Testis (tissue), 3 donors: ENCODE data around the gene DNM3. TPM values are rescaled to one million over a fixed set of nuclear protein-coding genes. Genes with fewer than 3 reads are reported as not detected.

Experiments
- DNase-seq: peaks from one replicate; pipeline ENCODE4 v3.0.0-alpha.2; 2019
- H3K27ac ChIP-seq, 2 donors: fragments of 200-600 bp; sonication (generic); one replicate each; pipeline ENCODE4 v1.5.1; 2019
- H3K27me3 ChIP-seq: fragments of 200-600 bp; sonication (generic); one replicate; pipeline ENCODE4 v1.5.1; 2019
- H3K36me3 ChIP-seq: fragments of 200-600 bp; sonication (generic); one replicate; pipeline ENCODE4 v1.5.1; 2017; ENCODE audit warnings: low read depth; ENCODE audit errors: missing control alignments
- H3K4me1 ChIP-seq: fragments of 200-600 bp; sonication (generic); one replicate; pipeline ENCODE4 v1.5.1; 2019
- H3K4me3 ChIP-seq, 2 donors: fragments of 200-600 bp; sonication (generic); one replicate each; pipeline ENCODE4 v1.5.1; 2017 to 2019
- H3K9me3 ChIP-seq: fragments of 200-600 bp; sonication (generic); one replicate; pipeline ENCODE4 v1.5.1; 2017
- POLR2A ChIP-seq: fragments of 450-650 bp; IDR thresholded peaks from one replicate; pipeline ENCODE4 v1.6.1; 2017; ENCODE audit warnings: antibody characterized with exemption, mild to moderate bottlenecking, moderate library complexity
- WGBS, 2 donors: methylation state at CpG; one replicate each; pipeline ENCODE4 v1.1.5; 2018; 5-methylcytosine and 5-hydroxymethylcytosine counted together
- intact Hi-C: fragments of 100-400 bp; cut with DNase I; formaldehyde crosslinking; loops from one replicate; pipeline ENCODE4 v1.15.1; 2023; ENCODE audit warnings: low total_unique reads
- polyA plus RNA-seq: library from polyadenylated mRNA; stranded (reverse); fragments of 350-450 nt; fragmentation: Illumina TruSeq; extraction: RNeasy Lipid Tissue Mini Kit (QIAGEN cat#74804); gene quantifications from one replicate; pipeline ENCODE4 v1.2.3, GENCODE V29; 2014; ENCODE audit warnings: low read depth, low replicate concordance; ENCODE audit not compliant: insufficient read depth
- total RNA-seq, 2 donors: library from RNA; depleted of rRNA; stranded (reverse); fragments of >200 nt; gene quantifications; one replicate each; pipeline ENCODE4 v1.2.3, GENCODE V29; 2016
- TF ChIP-seq, protein P1 (sequence below), 3 experiments: fragments of 450-650 bp in 2 of 3; fragments of 200-600 bp in 1 of 3; sonication (generic) in 1 of 3; IDR thresholded peaks; one replicate each; pipeline ENCODE4 v1.5.1; 2016 to 2019; ENCODE audit warnings: antibody characterized with exemption in 3 of 3, mild to moderate bottlenecking in 2 of 3, moderate library complexity in 1 of 3

Gene DNM3
- total and polyA plus RNA-seq, 3 donors from 2014 or later: 4.9 to 10.2 (median 8.4) TPM

- Histone ChIP-seq H3K9me3 (no peaks in the 10 kb centered on the region), H3K4me1 (peaks cover 28% of the 10 kb centered on the region), H3K4me3 (no peak overlapping the region), H3K36me3 (no peaks in the 10 kb centered on the region), H3K27ac (peak overlapping the region in 1 of 2 donors; percentile 60), H3K27me3 (no peaks in the 10 kb centered on the region)
- DNase-seq: no peak
- intact Hi-C loops: no loop called here
- 78 to 84% methylated on average over 3 of the region's 3 CpGs for WGBS, 2 donors
- TF ChIP-seq POLR2A: no peak
- TF ChIP-seq, protein P1, sequence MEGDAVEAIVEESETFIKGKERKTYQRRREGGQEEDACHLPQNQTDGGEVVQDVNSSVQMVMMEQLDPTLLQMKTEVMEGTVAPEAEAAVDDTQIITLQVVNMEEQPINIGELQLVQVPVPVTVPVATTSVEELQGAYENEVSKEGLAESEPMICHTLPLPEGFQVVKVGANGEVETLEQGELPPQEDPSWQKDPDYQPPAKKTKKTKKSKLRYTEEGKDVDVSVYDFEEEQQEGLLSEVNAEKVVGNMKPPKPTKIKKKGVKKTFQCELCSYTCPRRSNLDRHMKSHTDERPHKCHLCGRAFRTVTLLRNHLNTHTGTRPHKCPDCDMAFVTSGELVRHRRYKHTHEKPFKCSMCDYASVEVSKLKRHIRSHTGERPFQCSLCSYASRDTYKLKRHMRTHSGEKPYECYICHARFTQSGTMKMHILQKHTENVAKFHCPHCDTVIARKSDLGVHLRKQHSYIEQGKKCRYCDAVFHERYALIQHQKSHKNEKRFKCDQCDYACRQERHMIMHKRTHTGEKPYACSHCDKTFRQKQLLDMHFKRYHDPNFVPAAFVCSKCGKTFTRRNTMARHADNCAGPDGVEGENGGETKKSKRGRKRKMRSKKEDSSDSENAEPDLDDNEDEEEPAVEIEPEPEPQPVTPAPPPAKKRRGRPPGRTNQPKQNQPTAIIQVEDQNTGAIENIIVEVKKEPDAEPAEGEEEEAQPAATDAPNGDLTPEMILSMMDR (IDR thresholded peaks at IDR 0.05): no peak
Observed at GRCh38 chr1:172397221-172397620, 555.9 kb downstream of the DNM3 start.

GRCh38 chr1:172397633-172398032, 556.3 kb downstream of the DNM3 start:
- peaks cover 29% of the 10 kb centered on the region for H3K4me1 ChIP-seq
- WGBS, 2 donors: 71 to 77% methylated on average over 2 of the region's 2 CpGs
- no peak overlapping the region for H3K4me3 ChIP-seq
- TF ChIP-seq, protein P1 (IDR thresholded peaks at IDR 0.05): no peak
- no peak for TF ChIP-seq POLR2A
- no peaks in the 10 kb centered on the region for H3K9me3 ChIP-seq
- intact Hi-C loops: no loop called here
- no peaks in the 10 kb centered on the region for H3K36me3 ChIP-seq
- H3K27ac ChIP-seq: peak overlapping the region in 1 of 2 donors; percentile 60
- H3K27me3 ChIP-seq: no peaks in the 10 kb centered on the region
- DNase-seq: no peak

DNA sequence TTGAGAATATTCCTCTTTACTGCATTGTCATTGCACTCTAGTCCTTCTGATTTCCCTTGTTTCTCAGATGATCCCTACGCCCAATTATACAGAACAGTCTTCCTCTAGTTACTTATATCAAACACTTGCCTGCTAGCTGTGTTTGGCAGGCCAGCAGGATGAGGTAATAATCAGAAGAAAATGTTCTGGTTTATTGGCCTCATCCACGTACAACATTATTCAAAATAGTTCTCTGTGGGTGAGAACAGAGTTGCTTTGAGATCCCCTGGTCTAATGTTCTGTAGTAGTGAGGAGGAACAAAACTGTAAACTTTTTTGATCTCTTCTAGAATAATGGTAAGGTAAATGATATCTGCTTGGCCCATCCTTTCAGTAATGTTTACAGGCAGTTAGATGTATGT, 556.9 kb downstream of the DNM3 start:
- 29 to 37% methylated on average over 2 of the region's 2 CpGs for WGBS, 2 donors
- H3K27ac ChIP-seq: peak overlapping the region; percentile 60 to 81
- H3K4me1 ChIP-seq: peaks cover 35% of the 10 kb centered on the region
- H3K36me3 ChIP-seq: no peaks in the 10 kb centered on the region
- no peaks in the 10 kb centered on the region for H3K9me3 ChIP-seq
- no peaks in the 10 kb centered on the region for H3K27me3 ChIP-seq
- intact Hi-C loops: no loop called here
- no peak for DNase-seq
- no peak overlapping the region for H3K4me3 ChIP-seq
- no peak for TF ChIP-seq POLR2A
- TF ChIP-seq, protein P1 (IDR thresholded peaks at IDR 0.05): no peak

GRCh38 chr1:172398970-172399755, 557.9 kb downstream of the DNM3 start:
- H3K9me3 ChIP-seq: no peaks in the 10 kb centered on the region
- DNase-seq: peak; percentile 69
- WGBS, 2 donors: 20 to 27% methylated on average over 9 of the region's 9 CpGs
- H3K36me3 ChIP-seq: no peaks in the 10 kb centered on the region
- TF ChIP-seq, protein P1 (IDR thresholded peaks at IDR 0.05): peak; percentile 40 to 73 (median 57)
- TF ChIP-seq POLR2A: no peak
- H3K4me1 ChIP-seq: peaks cover 43% of the 10 kb centered on the region
- no peaks in the 10 kb centered on the region for H3K27me3 ChIP-seq
- intact Hi-C loops: no loop called here
- H3K4me3 ChIP-seq: no peak overlapping the region
- peak overlapping the region; percentile 60 to 81 for H3K27ac ChIP-seq
